ENCODE measurements around the gene CLNS1A.
A peak's percentile ranks its signal among the peaks of the same experiment; 100 is the strongest.
"Not testable (repeated sequence)": the region's sequence is repeated elsewhere in the genome, so short reads cannot be mapped to it uniquely, and the experiment has no call there.

The CLNS1A gene

GRCh38 chr11:77617892-77618291 is 19.7 kb downstream of the CLNS1A start:
- DNase-seq: no peak

- no peak for DNase-seq
Measured at GRCh38 chr11:77611921-77612320, 25.7 kb downstream of the CLNS1A start.

GRCh38 chr11:77609234-77609633 is 28.4 kb downstream of the CLNS1A start:
- DNase-seq: no peak

- no peak for DNase-seq
Measured at GRCh38 chr11:77604281-77604680, 33.3 kb downstream of the CLNS1A start.

GRCh38 chr11:77602381-77603088 is 35.1 kb downstream of the CLNS1A start:
- no peak for DNase-seq

GRCh38 chr11:77598195-77598594 is 39.4 kb downstream of the CLNS1A start:
- no peak for DNase-seq

GRCh38 chr11:77596626-77597025 is 41.0 kb downstream of the CLNS1A start:
- DNase-seq: no peak

- DNase-seq: no peak
Measured at GRCh38 chr11:77593883-77594282, 43.7 kb downstream of the CLNS1A start.

GRCh38 chr11:77592727-77593126 is 44.9 kb downstream of the CLNS1A start:
- no peak for DNase-seq

GRCh38 chr11:77590194-77590782 is 47.3 kb downstream of the CLNS1A start:
- DNase-seq: no peak

GRCh38 chr11:77589521-77590193 is 47.9 kb downstream of the CLNS1A start, which contains the start of gene AQP11:
TSS of gene AQP11 (plus strand) at chr11:77589953. CDS start at chr11:77589993, 40 bp downstream.
- peak; percentile 16 for DNase-seq

GRCh38 chr11:77589181-77589520 is 48.4 kb downstream of the CLNS1A start:
- no peak for DNase-seq

- no peak for DNase-seq
Measured at GRCh38 chr11:77580712-77581337, 56.8 kb downstream of the CLNS1A start.

- DNase-seq: not testable (repeated sequence)
Measured at GRCh38 chr11:77575428-77575827, 62.2 kb downstream of the CLNS1A start.

- not testable (repeated sequence) for DNase-seq
Measured at GRCh38 chr11:77570896-77571295, 66.7 kb downstream of the CLNS1A start.

- DNase-seq: no peak
Measured at GRCh38 chr11:77569676-77570070, 67.9 kb downstream of the CLNS1A start.

GRCh38 chr11:77568916-77569675 is 68.5 kb downstream of the CLNS1A start:
- DNase-seq: no peak

- no peak for DNase-seq
Measured at GRCh38 chr11:77568306-77568705, 69.3 kb downstream of the CLNS1A start.

Data from effector CD8-positive, alpha-beta T cell (primary cell).